ENCODE results near the gene KCNK13. TPM values are rescaled to one million over a fixed set of nuclear protein-coding genes. Genes with fewer than 3 reads are reported as not detected.

The KCNK13 gene
- total RNA-seq, 1 donor from 2014 or later = not detected

GRCh38 chr14:90153429-90153828 is 91.6 kb downstream of the KCNK13 start:
- Histone ChIP-seq H3F3A (ENCODE audit: low read depth) (no peaks in the 10 kb centered on the region), H3K27ac (no peak overlapping the region), H3K4me3 (no peak overlapping the region), H3K4me2 (no peak overlapping the region), H2AFZ (replicated peaks) (no peak overlapping the region), H3K79me2 (ENCODE audit: low read depth) (no peaks in the 10 kb centered on the region), H4K20me1 (ENCODE audit: low read depth) (no peaks in the 10 kb centered on the region), H3K9me3 (ENCODE audit: low read depth) (no peaks in the 10 kb centered on the region), H3K9ac (no peak overlapping the region), H3K27me3 (no peaks in the 10 kb centered on the region), H3K36me3 (no peaks in the 10 kb centered on the region), H3K4me1 (no peaks in the 10 kb centered on the region)
- TF ChIP-seq CTCF (IDR thresholded peaks at IDR 0.05) (no peak), EZH2phosphoT487 (IDR thresholded peaks at IDR 0.05) (no peak), EZH2 (IDR thresholded peaks at IDR 0.05) (no peak)
- H3K4me1 Mint-ChIP-seq = peaks cover under 1% of the 10 kb centered on the region
- peaks cover 2% of the 10 kb centered on the region for H3K27me3 Mint-ChIP-seq (ENCODE audit: insufficient read depth, low read depth)
- no peaks in the 10 kb centered on the region for H3K36me3 Mint-ChIP-seq
- no peak overlapping the region for H3K4me3 Mint-ChIP-seq
- DNase-seq (ENCODE audit: low spot score) = no peak
- no peak overlapping the region for H3K27ac Mint-ChIP-seq
- peaks cover 2% of the 10 kb centered on the region for H3K9me3 Mint-ChIP-seq

- H3K4me1 ChIP-seq = no peaks in the 10 kb centered on the region
- no peak overlapping the region for H2AFZ ChIP-seq (replicated peaks)
- no peaks in the 10 kb centered on the region for H3K27me3 ChIP-seq
Observed at GRCh38 chr14:90154110-90154509, 92.3 kb downstream of the KCNK13 start.

GRCh38 chr14:90159146-90159545 is 97.4 kb downstream of the KCNK13 start:
- TF ChIP-seq CTCF (IDR thresholded peaks at IDR 0.05) (no peak), EZH2 (IDR thresholded peaks at IDR 0.05) (no peak), EZH2phosphoT487 (IDR thresholded peaks at IDR 0.05) (no peak)
- no peak overlapping the region for H3K27ac ChIP-seq

More at GRCh38 chr14:90154110-90154509, 92.3 kb downstream of the KCNK13 start:
- no peaks in the 10 kb centered on the region for H3K9me3 ChIP-seq (ENCODE audit: low read depth)
- H3K27ac ChIP-seq = no peak overlapping the region
- no peaks in the 10 kb centered on the region for H3K79me2 ChIP-seq (ENCODE audit: low read depth)
- no peaks in the 10 kb centered on the region for H3K36me3 ChIP-seq
- Mint-ChIP-seq H3K27ac (no peak overlapping the region), H3K4me1 (peaks cover 3% of the 10 kb centered on the region), H3K4me3 (no peak overlapping the region), H3K27me3 (ENCODE audit: insufficient read depth, low read depth) (peaks cover 2% of the 10 kb centered on the region), H3K36me3 (no peaks in the 10 kb centered on the region), H3K9me3 (peaks cover 2% of the 10 kb centered on the region)
- no peak for DNase-seq (ENCODE audit: low spot score)
- no peaks in the 10 kb centered on the region for H3F3A ChIP-seq (ENCODE audit: low read depth)
- H3K4me3 ChIP-seq = no peak overlapping the region
- H3K4me2 ChIP-seq = no peak overlapping the region
- no peak overlapping the region for H3K9ac ChIP-seq
- TF ChIP-seq EZH2 (IDR thresholded peaks at IDR 0.05) (no peak), CTCF (IDR thresholded peaks at IDR 0.05) (no peak), EZH2phosphoT487 (IDR thresholded peaks at IDR 0.05) (no peak)
- no peaks in the 10 kb centered on the region for H4K20me1 ChIP-seq (ENCODE audit: low read depth)

More at GRCh38 chr14:90159146-90159545, 97.4 kb downstream of the KCNK13 start:
- peak overlapping the region; percentile 32 for H3K27ac Mint-ChIP-seq
- peaks cover 6% of the 10 kb centered on the region for H3K4me1 Mint-ChIP-seq
- peaks cover 2% of the 10 kb centered on the region for H3K27me3 Mint-ChIP-seq (ENCODE audit: insufficient read depth, low read depth)
- no peak overlapping the region for H2AFZ ChIP-seq (replicated peaks)
- no peak overlapping the region for H3K4me3 ChIP-seq
- no peak overlapping the region for H3K9ac ChIP-seq
- no peaks in the 10 kb centered on the region for H3K9me3 ChIP-seq (ENCODE audit: low read depth)
- DNase-seq (ENCODE audit: low spot score) = no peak
- no peaks in the 10 kb centered on the region for H4K20me1 ChIP-seq (ENCODE audit: low read depth)
- no peaks in the 10 kb centered on the region for H3K27me3 ChIP-seq
- H3K36me3 Mint-ChIP-seq = no peaks in the 10 kb centered on the region
- H3K79me2 ChIP-seq (ENCODE audit: low read depth) = no peaks in the 10 kb centered on the region
- no peaks in the 10 kb centered on the region for H3K36me3 ChIP-seq
- no peaks in the 10 kb centered on the region for H3K9me3 Mint-ChIP-seq
- no peaks in the 10 kb centered on the region for H3K4me1 ChIP-seq
- no peak overlapping the region for H3K4me3 Mint-ChIP-seq
- no peak overlapping the region for H3K4me2 ChIP-seq
- no peaks in the 10 kb centered on the region for H3F3A ChIP-seq (ENCODE audit: low read depth)
